ENCODE measurements around the gene EIF3L. TPM values are rescaled to one million over a fixed set of nuclear protein-coding genes. Genes with fewer than 3 reads are reported as not detected.

EIF3L gene
- total RNA-seq, 1 donor from 2014 or later = 718 TPM

- Mint-ChIP-seq H3K9me3 (no peaks in the 10 kb centered on the region), H3K4me3 (no peak overlapping the region), H3K4me1 (peaks cover 12% of the 10 kb centered on the region), H3K36me3 (ENCODE audit: low read depth) (peaks cover 3% of the 10 kb centered on the region), H3K27ac (peak overlapping the region; percentile 84), H3K27me3 (no peaks in the 10 kb centered on the region)
- ChIA-PET POLR2A (interaction anchor here (0.8 kb wide), 1 partner anchor 12 kb away, joined by 3 read pairs; no protein-coding TSS in a partner anchor), CTCF (interaction anchor here (1.0 to 1.3 kb wide), 3 partner anchors 9 to 79 kb away, joined by 3 to 6 read pairs (median 4); partner anchors contain the start of gene MICALL1)
- ATAC-seq (ENCODE audit: low read depth) = no peak
- no peak for DNase-seq
- TF ChIP-seq, protein P1, sequence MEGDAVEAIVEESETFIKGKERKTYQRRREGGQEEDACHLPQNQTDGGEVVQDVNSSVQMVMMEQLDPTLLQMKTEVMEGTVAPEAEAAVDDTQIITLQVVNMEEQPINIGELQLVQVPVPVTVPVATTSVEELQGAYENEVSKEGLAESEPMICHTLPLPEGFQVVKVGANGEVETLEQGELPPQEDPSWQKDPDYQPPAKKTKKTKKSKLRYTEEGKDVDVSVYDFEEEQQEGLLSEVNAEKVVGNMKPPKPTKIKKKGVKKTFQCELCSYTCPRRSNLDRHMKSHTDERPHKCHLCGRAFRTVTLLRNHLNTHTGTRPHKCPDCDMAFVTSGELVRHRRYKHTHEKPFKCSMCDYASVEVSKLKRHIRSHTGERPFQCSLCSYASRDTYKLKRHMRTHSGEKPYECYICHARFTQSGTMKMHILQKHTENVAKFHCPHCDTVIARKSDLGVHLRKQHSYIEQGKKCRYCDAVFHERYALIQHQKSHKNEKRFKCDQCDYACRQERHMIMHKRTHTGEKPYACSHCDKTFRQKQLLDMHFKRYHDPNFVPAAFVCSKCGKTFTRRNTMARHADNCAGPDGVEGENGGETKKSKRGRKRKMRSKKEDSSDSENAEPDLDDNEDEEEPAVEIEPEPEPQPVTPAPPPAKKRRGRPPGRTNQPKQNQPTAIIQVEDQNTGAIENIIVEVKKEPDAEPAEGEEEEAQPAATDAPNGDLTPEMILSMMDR (IDR thresholded peaks at IDR 0.05) = no peak
- intact Hi-C loops (cut with micrococcal nuclease) = loop anchor here (5.0 kb wide), 1 partner anchor 35 kb away; no protein-coding TSS in a partner anchor
Measured at GRCh38 chr22:37896939-37897338, 47.7 kb downstream of the EIF3L start.

DNA sequence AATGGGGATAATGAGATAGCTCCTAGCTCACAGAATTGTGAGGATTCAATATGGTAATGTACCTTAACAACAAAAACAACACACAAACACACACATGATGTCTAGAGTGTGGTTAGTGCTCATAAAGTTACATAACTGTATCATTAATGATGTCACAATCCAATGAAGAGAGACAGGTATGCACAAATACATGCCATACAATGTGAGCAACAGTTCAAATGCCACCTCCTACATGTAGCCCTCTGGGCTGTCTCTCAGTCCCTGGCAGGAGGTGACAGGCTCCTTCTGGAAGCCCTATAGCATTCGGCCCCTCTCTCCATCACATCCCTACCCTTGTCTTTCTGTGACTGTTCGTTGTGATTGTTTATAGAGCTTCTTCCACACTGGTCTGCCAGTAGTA is 48.6 kb downstream of the EIF3L start:
- ChIA-PET POLR2A (interaction anchor here (1.3 kb wide), 1 partner anchor 10 kb away, joined by 7 read pairs; no protein-coding TSS in a partner anchor), CTCF (interaction anchor here (1.0 to 1.4 kb wide), 3 partner anchors 8 to 80 kb away, joined by 3 to 6 read pairs (median 3); partner anchors contain the start of gene MICALL1)
- Mint-ChIP-seq H3K9me3 (no peaks in the 10 kb centered on the region), H3K27me3 (no peaks in the 10 kb centered on the region), H3K4me1 (peaks cover 12% of the 10 kb centered on the region), H3K27ac (no peak overlapping the region), H3K4me3 (no peak overlapping the region), H3K36me3 (ENCODE audit: low read depth) (peaks cover under 1% of the 10 kb centered on the region)
- DNase-seq (no peak), ATAC-seq (ENCODE audit: low read depth) (no peak)
- TF ChIP-seq, protein P1 (IDR thresholded peaks at IDR 0.05) = no peak
- intact Hi-C loops (cut with micrococcal nuclease) = loop anchor here (5.0 kb wide), 1 partner anchor 34 kb away; no protein-coding TSS in a partner anchor

DNA sequence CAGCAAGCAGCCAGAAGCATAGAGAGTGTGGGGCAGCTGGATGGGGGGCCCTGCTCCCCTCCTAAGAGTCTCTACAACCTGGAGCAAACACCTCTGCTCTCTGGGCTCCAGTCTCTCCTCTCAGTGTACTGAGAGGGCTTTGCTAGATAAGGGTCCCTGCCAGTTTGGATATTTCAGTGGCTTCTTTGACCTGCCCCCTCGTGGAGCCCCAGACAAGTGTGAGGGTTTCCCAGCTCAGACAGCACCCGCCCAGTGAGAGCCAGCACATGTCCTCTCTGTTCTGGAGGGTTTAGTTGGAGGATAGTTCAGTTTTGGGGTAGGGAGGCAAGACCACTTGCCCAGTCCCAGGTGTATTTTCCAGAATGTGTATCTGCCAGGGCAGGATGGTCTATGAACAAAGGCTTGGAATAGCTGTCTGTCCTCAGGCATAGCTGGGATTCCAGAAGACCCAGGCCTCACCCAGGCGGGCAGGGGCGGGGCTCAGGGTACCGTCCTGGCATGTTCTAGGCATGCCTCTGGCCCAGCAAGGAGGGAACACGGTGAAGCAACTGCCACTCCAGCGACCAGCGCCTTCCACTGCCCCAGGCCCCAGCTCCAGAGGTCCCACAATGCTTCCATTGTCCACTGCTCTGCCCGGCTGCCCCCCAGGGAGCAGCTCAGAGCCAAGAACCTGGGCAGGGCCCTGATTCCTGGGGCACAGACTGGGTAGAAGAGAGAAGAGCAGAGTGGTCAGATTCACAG is 49.4 kb downstream of the EIF3L start:
- intact Hi-C loops (cut with micrococcal nuclease) = loop anchor here (5.0 kb wide), 1 partner anchor 34 kb away; no protein-coding TSS in a partner anchor
- Mint-ChIP-seq H3K27me3 (no peaks in the 10 kb centered on the region), H3K9me3 (no peaks in the 10 kb centered on the region), H3K4me3 (no peak overlapping the region), H3K4me1 (peaks cover 12% of the 10 kb centered on the region), H3K27ac (no peak overlapping the region), H3K36me3 (ENCODE audit: low read depth) (no peaks in the 10 kb centered on the region)
- DNase-seq (no peak), ATAC-seq (ENCODE audit: low read depth) (no peak)
- POLR2A ChIA-PET = interaction anchor here (0.6 to 1.3 kb wide), 3 partner anchors 9 to 20 kb away, joined by 3 to 7 read pairs (median 5); no protein-coding TSS in a partner anchor
- TF ChIP-seq, protein P1 (IDR thresholded peaks at IDR 0.05) = no peak
- CTCF ChIA-PET = interaction anchor here (1.2 to 1.4 kb wide), 2 partner anchors 12 to 81 kb away, joined by 3 read pairs; no protein-coding TSS in a partner anchor

GRCh38 chr22:37904572-37905533 is 55.6 kb downstream of the EIF3L start:
- Mint-ChIP-seq H3K4me1 (peaks cover 22% of the 10 kb centered on the region), H3K4me3 (peak overlapping the region; percentile 78), H3K27me3 (no peaks in the 10 kb centered on the region), H3K9me3 (no peaks in the 10 kb centered on the region), H3K36me3 (ENCODE audit: low read depth) (no peaks in the 10 kb centered on the region), H3K27ac (peak overlapping the region; percentile 85)
- TF ChIP-seq, protein P1 (IDR thresholded peaks at IDR 0.05) = no peak
- ATAC-seq (ENCODE audit: low read depth) (peak; percentile 41), DNase-seq (peak; percentile 22)
- POLR2A ChIA-PET = interaction anchor here (0.5 to 1.8 kb wide), 4 partner anchors 9 to 1356 kb away, joined by 3 to 6 read pairs (median 4); partner anchors contain the start of gene ANKRD54
- CTCF ChIA-PET = interaction anchor here (0.9 to 1.7 kb wide), 5 partner anchors 10 to 63 kb away, joined by 3 to 10 read pairs (median 6); no protein-coding TSS in a partner anchor
- intact Hi-C loops (cut with micrococcal nuclease) = no loop called here
